Ovary (tissue), 9 donors: Measurements from ENCODE around the gene SERPINA4. TPM values are rescaled to one million over a fixed set of nuclear protein-coding genes. Genes with fewer than 3 reads are reported as not detected.

Source experiments
- DNase-seq, 5 donors: peaks; one replicate each; pipeline ENCODE4 v3.0.0-alpha.2; 2019 to 2020
- H3K27ac ChIP-seq, 2 donors: fragments of 200-600 bp; one replicate each; pipeline versions ENCODE4 v1.5.1 to v1.8.0; 2019 to 2022
- H3K27me3 ChIP-seq: fragments of 200-600 bp; one replicate; pipeline ENCODE4 v1.8.0; 2022
- H3K36me3 ChIP-seq: fragments of 200-600 bp; sonication (generic); one replicate; pipeline ENCODE4 v1.5.1; 2019
- H3K4me1 ChIP-seq: one replicate; pipeline ENCODE4 v1.8.1; 2013; ENCODE audit warnings: mild to moderate bottlenecking, moderate library complexity; ENCODE audit not compliant: insufficient read depth
- H3K4me3 ChIP-seq: fragments of 200-600 bp; sonication (generic); one replicate; pipeline ENCODE4 v1.5.1; 2017
- H3K9me3 ChIP-seq, 2 donors: fragments of 200-600 bp in 1 of 2; sonication (generic) in 1 of 2; one replicate each; pipeline versions ENCODE4 v1.5.1 to v1.8.1; 2013 to 2019; ENCODE audit warnings: mild to moderate bottlenecking in 1 of 2, moderate library complexity in 1 of 2
- EP300 ChIP-seq: sonication (generic); formaldehyde crosslinking; IDR thresholded peaks from one replicate; pipeline ENCODE4 v1.6.1; 2017; ENCODE audit warnings: antibody characterized with exemption
- POLR2A ChIP-seq: fragments of 450-650 bp; IDR thresholded peaks from one replicate; pipeline ENCODE4 v1.6.1; 2017; ENCODE audit warnings: antibody characterized with exemption, mild to moderate bottlenecking, moderate library complexity
- WGBS, 3 donors: extraction: QIAGEN DNeasy Blood & Tissue Kit in 1 of 3; methylation state at CpG; one replicate each; pipeline versions ENCODE4 v1.1.5 to v1.1.7; 2013 to 2017; 5-methylcytosine and 5-hydroxymethylcytosine counted together
- intact Hi-C, 4 donors: fragments of 100-400 bp; cut with DNase I; formaldehyde crosslinking; loops; one replicate each; pipeline versions ENCODE4 v1.11.0 to v1.15.1; 2022 to 2023
- polyA plus RNA-seq, 2 donors: library from polyadenylated mRNA; stranded (reverse); fragments of 200-250 nt in 1 of 2; fragments of 350-450 nt in 1 of 2; fragmentation: Illumina TruSeq in 1 of 2; extraction: RNeasy Lipid Tissue Mini Kit (QIAGEN cat#74804) in 1 of 2; gene quantifications; one replicate each; pipeline ENCODE4 v1.2.3, GENCODE V29; 2013 to 2014
- total RNA-seq, 7 donors: library from RNA; depleted of rRNA in 2 of 7; stranded (reverse); fragments of >200 nt in 2 of 7; fragmentation: NEBNext Ultra II Directional in 3 of 7; extraction: Animal tissue kit (Norgen Biotek cat#: 25700) in 3 of 7; gene quantifications; one replicate each; pipeline versions ENCODE4 v1.1.0 to v1.2.4, GENCODE V29; 2016 to 2023
- TF ChIP-seq, protein P1 (sequence below), 3 donors: fragments of 450-650 bp in 2 of 3; fragments of 200-600 bp in 1 of 3; IDR thresholded peaks; one replicate each; pipeline versions ENCODE4 v1.5.1 to v1.8.0; 2016 to 2022; ENCODE audit warnings: antibody characterized with exemption in 3 of 3, mild to moderate bottlenecking in 1 of 3
- donor health status: DM: no; HTN: no; CAD: no; lungs with moderate emphysema.
- donor health status: DM: no; HTN: no; CAD: no.
- donor health status: Bipolar disorder and iron deficiency.
- donor health status: DM: yes; HTN: yes; CAD: no.
- donor health status: DM: no; HTN: no; CAD: no.
- donor health status: DM: yes; HTN: yes; CAD: no.

The SERPINA4 gene
- total and polyA plus RNA-seq, 9 donors, result 0.11 to 0.22 (median 0.15) TPM; not detected in 5

DNA sequence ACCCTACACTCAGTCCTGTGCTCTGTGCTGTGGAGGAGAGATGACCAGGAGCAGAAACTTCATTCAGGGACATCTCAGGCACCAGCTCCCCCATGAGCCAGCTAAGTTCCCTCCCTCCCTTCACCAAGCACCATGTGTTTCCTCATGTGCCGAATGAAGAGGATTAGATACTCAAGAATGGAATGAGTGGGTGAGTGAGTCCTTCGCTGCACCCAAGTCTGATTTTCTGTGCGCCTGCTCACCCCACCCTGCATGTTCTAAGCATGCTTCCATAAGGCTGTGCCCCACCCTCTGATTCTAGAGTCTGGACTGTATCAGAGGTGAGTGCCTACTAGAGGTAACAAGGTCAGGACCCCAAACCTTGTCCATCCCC, 32.1 kb downstream of the SERPINA4 start:
- H3K36me3 ChIP-seq, result no peaks in the 10 kb centered on the region
- no peak for DNase-seq
- no peaks in the 10 kb centered on the region for H3K9me3 ChIP-seq
- no peak overlapping the region for H3K4me3 ChIP-seq
- H3K27me3 ChIP-seq, result no peaks in the 10 kb centered on the region
- 52 to 71% (median 62%) methylated on average over 3 of the region's 3 CpGs for WGBS, 3 donors
- TF ChIP-seq EP300, result no peak
- TF ChIP-seq, protein P1, sequence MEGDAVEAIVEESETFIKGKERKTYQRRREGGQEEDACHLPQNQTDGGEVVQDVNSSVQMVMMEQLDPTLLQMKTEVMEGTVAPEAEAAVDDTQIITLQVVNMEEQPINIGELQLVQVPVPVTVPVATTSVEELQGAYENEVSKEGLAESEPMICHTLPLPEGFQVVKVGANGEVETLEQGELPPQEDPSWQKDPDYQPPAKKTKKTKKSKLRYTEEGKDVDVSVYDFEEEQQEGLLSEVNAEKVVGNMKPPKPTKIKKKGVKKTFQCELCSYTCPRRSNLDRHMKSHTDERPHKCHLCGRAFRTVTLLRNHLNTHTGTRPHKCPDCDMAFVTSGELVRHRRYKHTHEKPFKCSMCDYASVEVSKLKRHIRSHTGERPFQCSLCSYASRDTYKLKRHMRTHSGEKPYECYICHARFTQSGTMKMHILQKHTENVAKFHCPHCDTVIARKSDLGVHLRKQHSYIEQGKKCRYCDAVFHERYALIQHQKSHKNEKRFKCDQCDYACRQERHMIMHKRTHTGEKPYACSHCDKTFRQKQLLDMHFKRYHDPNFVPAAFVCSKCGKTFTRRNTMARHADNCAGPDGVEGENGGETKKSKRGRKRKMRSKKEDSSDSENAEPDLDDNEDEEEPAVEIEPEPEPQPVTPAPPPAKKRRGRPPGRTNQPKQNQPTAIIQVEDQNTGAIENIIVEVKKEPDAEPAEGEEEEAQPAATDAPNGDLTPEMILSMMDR (IDR thresholded peaks at IDR 0.05), result no peak
- no peak for TF ChIP-seq POLR2A
- H3K4me1 ChIP-seq, result peaks cover 17% of the 10 kb centered on the region
- intact Hi-C loops, result no loop called here
- H3K27ac ChIP-seq, result no peak overlapping the region

DNA sequence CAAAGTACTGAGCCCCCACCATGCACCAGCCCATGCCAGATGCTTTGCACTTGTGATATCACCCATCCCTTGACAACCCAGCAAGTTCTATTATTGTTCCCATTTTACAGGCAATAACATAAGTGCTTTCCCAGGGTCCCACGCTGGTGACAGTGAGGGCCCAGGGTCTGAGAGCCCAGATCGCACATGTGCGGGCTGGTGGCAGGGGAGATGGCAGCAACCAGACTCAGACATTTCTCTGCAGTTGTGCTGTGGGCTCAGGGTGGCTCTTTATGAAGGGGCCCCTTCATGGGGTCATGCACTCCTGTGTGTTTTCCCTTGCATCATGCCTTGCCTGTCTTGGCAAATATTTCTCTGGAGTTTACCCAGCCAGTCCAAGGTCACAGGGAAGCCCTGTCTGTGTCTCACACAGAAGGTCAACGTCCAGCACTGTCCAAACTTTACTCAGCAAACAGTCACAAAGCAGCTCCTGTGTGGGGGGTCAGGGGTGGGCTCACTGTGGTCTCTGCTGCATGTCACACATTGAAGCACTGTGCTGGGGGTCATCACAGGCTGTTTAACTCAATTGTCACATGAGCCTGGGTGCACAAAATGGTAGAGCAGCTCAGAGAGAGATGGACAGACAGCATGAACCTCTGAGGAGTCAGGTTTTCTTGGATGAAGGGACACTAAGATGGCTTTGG, 32.6 kb downstream of the SERPINA4 start:
- no peak for TF ChIP-seq POLR2A
- TF ChIP-seq, protein P1 (IDR thresholded peaks at IDR 0.05), result no peak
- no peak for TF ChIP-seq EP300
- H3K36me3 ChIP-seq, result no peaks in the 10 kb centered on the region
- intact Hi-C loops, result no loop called here

DNA sequence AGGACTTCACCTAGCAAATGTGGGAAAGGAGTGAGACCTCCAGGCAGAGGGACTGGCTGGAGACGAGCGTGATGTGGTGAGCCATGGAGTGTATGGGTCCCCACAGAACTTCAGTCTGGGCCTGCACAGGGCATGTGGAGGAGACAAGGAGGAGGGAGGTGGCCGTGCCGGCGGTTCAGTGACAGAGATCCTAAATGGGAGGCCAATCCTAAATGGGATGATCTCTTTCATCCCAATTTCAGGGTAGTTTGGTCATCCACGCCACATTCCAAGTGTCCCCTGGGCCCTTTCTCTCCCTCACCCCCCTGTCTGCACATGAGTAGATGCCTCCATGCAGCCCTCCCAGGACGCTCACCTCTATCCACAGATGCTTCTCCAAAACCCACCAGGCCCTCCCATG, 33.2 kb downstream of the SERPINA4 start:
- Histone ChIP-seq H3K9me3 (no peaks in the 10 kb centered on the region), H3K4me3 (no peak overlapping the region), H3K27me3 (no peaks in the 10 kb centered on the region), H3K27ac (no peak overlapping the region), H3K36me3 (no peaks in the 10 kb centered on the region), H3K4me1 (peaks cover 26% of the 10 kb centered on the region)
- DNase-seq, result no peak
- WGBS, 3 donors, result 94 to 95% (median 95%) methylated on average over 7 of the region's 7 CpGs
- intact Hi-C loops, result no loop called here
- TF ChIP-seq POLR2A (no peak), EP300 (no peak)
- TF ChIP-seq, protein P1 (IDR thresholded peaks at IDR 0.05), result no peak

More for the DNA sequence above, 32.6 kb downstream of the SERPINA4 start:
- no peaks in the 10 kb centered on the region for H3K27me3 ChIP-seq
- no peaks in the 10 kb centered on the region for H3K9me3 ChIP-seq
- peak in 3 of 5 donors; percentile 37 to 63 (median 44) for DNase-seq
- H3K4me3 ChIP-seq, result no peak overlapping the region
- H3K27ac ChIP-seq, result no peak overlapping the region
- peaks cover 22% of the 10 kb centered on the region for H3K4me1 ChIP-seq
- WGBS, 3 donors, result 71 to 73% (median 72%) methylated on average over 4 of the region's 4 CpGs

DNA sequence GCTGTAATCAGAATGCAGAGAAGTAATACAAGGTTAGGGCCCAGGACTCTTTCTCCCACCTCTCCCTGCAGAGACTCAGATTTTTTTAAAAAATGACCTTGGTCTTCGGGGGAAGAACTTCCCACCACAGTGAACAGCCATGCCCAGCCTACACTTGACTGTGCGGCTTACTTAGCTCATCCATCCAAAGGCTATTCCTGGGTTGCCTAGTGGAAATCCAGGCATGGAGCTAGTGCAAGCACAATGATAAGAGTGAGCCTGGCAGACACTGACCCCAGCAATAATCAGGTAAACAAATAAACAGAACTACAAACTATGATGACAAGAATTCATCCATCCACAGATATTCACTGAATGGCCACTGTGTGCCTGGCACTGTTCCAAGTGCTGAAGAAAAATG, 34.7 kb downstream of the SERPINA4 start:
- H3K27me3 ChIP-seq, result no peaks in the 10 kb centered on the region
- H3K9me3 ChIP-seq, result no peaks in the 10 kb centered on the region
- DNase-seq, result peak in 1 of 5 donors; percentile 11
- no peak overlapping the region for H3K27ac ChIP-seq
- intact Hi-C loops, result no loop called here
- TF ChIP-seq POLR2A (no peak), EP300 (no peak)
- TF ChIP-seq, protein P1 (IDR thresholded peaks at IDR 0.05), result no peak
- no peaks in the 10 kb centered on the region for H3K36me3 ChIP-seq
- WGBS, 3 donors, result 25 to 34% (median 28%) methylated on average over 2 of the region's 2 CpGs
- H3K4me1 ChIP-seq, result peaks cover 37% of the 10 kb centered on the region
- no peak overlapping the region for H3K4me3 ChIP-seq
